Measurements from ENCODE around the gene EZH1. TPM values are rescaled to one million over a fixed set of nuclear protein-coding genes. Genes with fewer than 3 reads are reported as not detected.

The EZH1 gene
- polyA plus RNA-seq, 1 donor from 2014 or later = 52.5 TPM

DNA sequence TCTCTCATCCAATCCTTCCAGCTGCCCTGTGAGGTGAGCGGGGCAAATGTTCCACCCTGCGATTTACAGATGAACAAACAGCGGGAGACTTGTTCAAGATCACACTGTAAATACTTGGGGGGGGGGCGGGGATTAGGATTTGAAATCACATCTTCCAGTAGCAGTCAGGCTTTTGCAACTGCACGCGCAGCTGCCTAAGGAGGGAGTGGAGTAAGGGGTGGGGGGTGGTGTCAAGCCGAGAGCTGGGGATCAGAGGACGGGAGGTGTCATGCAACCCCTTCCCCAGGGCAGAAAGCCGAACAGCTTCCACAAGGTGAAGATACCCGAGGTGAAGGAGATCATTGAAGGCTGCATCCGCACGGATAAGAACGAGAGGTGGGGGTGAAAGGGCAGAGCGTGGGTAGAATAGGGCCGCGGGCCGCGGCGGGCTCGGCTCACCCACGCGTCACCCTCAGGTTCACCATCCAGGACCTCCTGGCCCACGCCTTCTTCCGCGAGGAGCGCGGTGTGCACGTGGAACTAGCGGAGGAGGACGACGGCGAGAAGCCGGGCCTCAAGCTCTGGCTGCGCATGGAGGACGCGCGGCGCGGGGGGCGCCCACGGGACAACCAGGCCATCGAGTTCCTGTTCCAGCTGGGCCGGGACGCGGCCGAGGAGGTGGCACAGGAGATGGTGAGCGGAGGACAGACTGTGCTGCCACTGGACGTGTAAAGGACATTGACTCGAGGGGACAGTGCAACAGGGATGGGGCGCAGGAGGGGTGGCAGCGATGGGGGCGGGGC is 40.2 kb upstream of the EZH1 start:
- TF ChIP-seq EZH2 (IDR thresholded peaks at IDR 0.05; ENCODE audit: borderline replicate concordance, insufficient read depth, low read length, poor library complexity, severe bottlenecking) (no peak), TAF1 (IDR thresholded peaks at IDR 0.05; ENCODE audit: low read depth) (no peak), MXI1 (conservative IDR thresholded peaks at IDR 0.05; ENCODE audit: poor library complexity, severe bottlenecking) (no peak), EP300 (conservative IDR thresholded peaks at IDR 0.05; ENCODE audit: poor library complexity, severe bottlenecking) (no peak), POLR2AphosphoS5 (IDR thresholded peaks at IDR 0.05) (no peak), RAD21 (conservative IDR thresholded peaks at IDR 0.05) (no peak), SMC3 (conservative IDR thresholded peaks at IDR 0.05; ENCODE audit: poor library complexity) (no peak), REST (IDR thresholded peaks at IDR 0.05; ENCODE audit: borderline replicate concordance) (no peak), CTCF (IDR thresholded peaks at IDR 0.05; ENCODE audit: poor library complexity, severe bottlenecking) (no peak)
- Histone ChIP-seq H3K79me2 (replicated peaks; ENCODE audit: insufficient read depth, low read length) (no peaks in the 10 kb centered on the region), H3K9me3 (ENCODE audit: low read length) (no peaks in the 10 kb centered on the region), H3K9ac (ENCODE audit: low read length) (no peak overlapping the region), H3K4me2 (ENCODE audit: low read length) (no peak overlapping the region), H3K36me3 (ENCODE audit: insufficient read depth, low read length) (no peaks in the 10 kb centered on the region), H3F3A (ENCODE audit: insufficient read depth, low read length, poor library complexity, severe bottlenecking) (no peaks in the 10 kb centered on the region), H4K20me1 (ENCODE audit: insufficient read depth) (no peaks in the 10 kb centered on the region), H3K27me3 (ENCODE audit: insufficient read depth, low read depth, low read length) (peaks cover 34% of the 10 kb centered on the region), H3K9me2 (ENCODE audit: insufficient read depth, low read length) (no peaks in the 10 kb centered on the region), H3K4me3 (ENCODE audit: low read length) (no peak overlapping the region), H2AFZ (ENCODE audit: low read depth, low read length) (no peak overlapping the region), H3K27ac (ENCODE audit: low read length) (no peak overlapping the region)

GRCh38 chr17:42784409-42784808 is 39.6 kb upstream of the EZH1 start:
- TF ChIP-seq TAF1 (IDR thresholded peaks at IDR 0.05; ENCODE audit: low read depth) (no peak), EP300 (conservative IDR thresholded peaks at IDR 0.05; ENCODE audit: poor library complexity, severe bottlenecking) (no peak), CTCF (IDR thresholded peaks at IDR 0.05; ENCODE audit: poor library complexity, severe bottlenecking) (no peak), POLR2AphosphoS5 (IDR thresholded peaks at IDR 0.05) (no peak), SMC3 (conservative IDR thresholded peaks at IDR 0.05; ENCODE audit: poor library complexity) (no peak), RAD21 (conservative IDR thresholded peaks at IDR 0.05) (no peak), REST (IDR thresholded peaks at IDR 0.05; ENCODE audit: borderline replicate concordance) (no peak), EZH2 (IDR thresholded peaks at IDR 0.05; ENCODE audit: borderline replicate concordance, insufficient read depth, low read length, poor library complexity, severe bottlenecking) (no peak), MXI1 (conservative IDR thresholded peaks at IDR 0.05; ENCODE audit: poor library complexity, severe bottlenecking) (no peak)
- no peak overlapping the region for H3K27ac ChIP-seq (ENCODE audit: low read length)
- no peaks in the 10 kb centered on the region for H3K79me2 ChIP-seq (replicated peaks; ENCODE audit: insufficient read depth, low read length)
- H3K9ac ChIP-seq (ENCODE audit: low read length) = no peak overlapping the region
- no peak overlapping the region for H3K4me2 ChIP-seq (ENCODE audit: low read length)
- no peaks in the 10 kb centered on the region for H3K9me2 ChIP-seq (ENCODE audit: insufficient read depth, low read length)
- H3F3A ChIP-seq (ENCODE audit: insufficient read depth, low read length, poor library complexity, severe bottlenecking) = no peaks in the 10 kb centered on the region
- no peaks in the 10 kb centered on the region for H3K9me3 ChIP-seq (ENCODE audit: low read length)
- H2AFZ ChIP-seq (ENCODE audit: low read depth, low read length) = no peak overlapping the region
- no peak overlapping the region for H3K4me3 ChIP-seq (ENCODE audit: low read length)
- no peaks in the 10 kb centered on the region for H3K36me3 ChIP-seq (ENCODE audit: insufficient read depth, low read length)
- H4K20me1 ChIP-seq (ENCODE audit: insufficient read depth) = no peaks in the 10 kb centered on the region
- peaks cover 37% of the 10 kb centered on the region for H3K27me3 ChIP-seq (ENCODE audit: insufficient read depth, low read depth, low read length)
